Fibroblast of lung (primary cell): ENCODE data around the gene FLRT2. TPM values are rescaled to one million over a fixed set of nuclear protein-coding genes. Genes with fewer than 3 reads are reported as not detected.

ENCODE experiments used
- DNase-seq, 2 donors: peaks; one replicate each; pipeline versions ENCODE4 v3.0.0 to v3.0.0-alpha.2; 2010; ENCODE audit warnings: low read depth in 2 of 2
- H2AFZ ChIP-seq: 2 replicates; pipeline ENCODE4 v1.5.1; 2012; ENCODE audit warnings: low read length, control low read depth, inconsistent platforms
- H3K27ac ChIP-seq: 2 replicates; pipeline ENCODE4 v1.5.1; 2011; ENCODE audit warnings: low read length, control low read depth; ENCODE audit not compliant: insufficient read depth
- H3K27me3 ChIP-seq: 2 replicates; pipeline ENCODE4 v1.5.1; 2011; ENCODE audit warnings: mild to moderate bottlenecking, low read length; ENCODE audit not compliant: control insufficient read depth, insufficient read depth
- H3K36me3 ChIP-seq: 2 replicates; pipeline ENCODE4 v1.5.1; 2011; ENCODE audit warnings: low read length; ENCODE audit not compliant: control insufficient read depth, insufficient read depth
- H3K4me1 ChIP-seq: 2 replicates; pipeline ENCODE4 v1.5.1; 2011; ENCODE audit warnings: low read length; ENCODE audit not compliant: control insufficient read depth, insufficient read depth; ENCODE audit errors: extremely low read depth
- H3K4me2 ChIP-seq: 2 replicates; pipeline ENCODE4 v1.5.1; 2011; ENCODE audit warnings: low read length, control low read depth; ENCODE audit not compliant: insufficient read depth; ENCODE audit errors: extremely low read depth
- H3K4me3 ChIP-seq, 4 experiments: fragments of 200-600 bp in 1 of 4; sonication (generic) in 1 of 4; replicated peaks in 1 of 4; 2 replicates each; pipeline ENCODE4 v1.5.1; 2011 to 2016; ENCODE audit warnings: low read length in 4 of 4, low read depth in 3 of 4, mild to moderate bottlenecking in 3 of 4, control low read depth in 2 of 4, inconsistent platforms in 1 of 4, mixed read lengths in 1 of 4; ENCODE audit not compliant: insufficient read depth in 1 of 4; ENCODE audit errors: control extremely low read depth in 1 of 4
- H3K79me2 ChIP-seq: 2 replicates; pipeline ENCODE4 v1.5.1; 2012; ENCODE audit warnings: mild to moderate bottlenecking, low read length, inconsistent platforms; ENCODE audit not compliant: control insufficient read depth, insufficient read depth
- H3K9ac ChIP-seq: 2 replicates; pipeline ENCODE4 v1.5.1; 2011; ENCODE audit warnings: mild to moderate bottlenecking, low read length, control low read depth; ENCODE audit not compliant: insufficient read depth
- H3K9me3 ChIP-seq: 2 replicates; pipeline ENCODE4 v1.5.1; 2012; ENCODE audit warnings: low read depth, low read length; ENCODE audit not compliant: control insufficient read depth, insufficient read depth
- H4K20me1 ChIP-seq: 2 replicates; pipeline ENCODE4 v1.5.1; 2011; ENCODE audit warnings: low read length; ENCODE audit not compliant: control insufficient read depth, insufficient read depth; ENCODE audit errors: extremely low read depth
- EZH2 ChIP-seq: IDR thresholded peaks from 2 replicates; pipeline ENCODE4 v1.5.1; 2012; ENCODE audit warnings: low read length, control low read depth, mild to moderate bottlenecking; ENCODE audit errors: missing control alignments
- polyA plus RNA-seq, 2 donors: library from polyadenylated mRNA; depleted of rRNA in 1 of 2; stranded (reverse) in 1 of 2; unstranded in 1 of 2; fragments of >200 nt; gene quantifications; 2 replicates each; pipeline ENCODE4 v1.2.1, GENCODE V29; 2011 to 2012; ENCODE audit warnings: missing spikeins in 1 of 2
- total RNA-seq: library from RNA; depleted of rRNA; stranded (reverse); fragments of >200 nt; gene quantifications from 2 replicates; pipeline ENCODE4 v1.2.1, GENCODE V29; 2014
- TF ChIP-seq, protein P1 (sequence below), 2 donors: IDR thresholded peaks in 1 of 2; conservative IDR thresholded peaks in 1 of 2; 1 replicate in 1 of 2; 2 replicates in 1 of 2; pipeline ENCODE4 v1.5.1; 2011 to 2012; ENCODE audit warnings: low read length in 2 of 2, control low read depth in 1 of 2, inconsistent platforms in 1 of 2, low read depth in 1 of 2, mild to moderate bottlenecking in 1 of 2

FLRT2 gene
- total and polyA plus RNA-seq, 2 donors (not counting 1 experiment from before 2014, with no cell fraction given): 4.6 to 14.5 TPM

DNA sequence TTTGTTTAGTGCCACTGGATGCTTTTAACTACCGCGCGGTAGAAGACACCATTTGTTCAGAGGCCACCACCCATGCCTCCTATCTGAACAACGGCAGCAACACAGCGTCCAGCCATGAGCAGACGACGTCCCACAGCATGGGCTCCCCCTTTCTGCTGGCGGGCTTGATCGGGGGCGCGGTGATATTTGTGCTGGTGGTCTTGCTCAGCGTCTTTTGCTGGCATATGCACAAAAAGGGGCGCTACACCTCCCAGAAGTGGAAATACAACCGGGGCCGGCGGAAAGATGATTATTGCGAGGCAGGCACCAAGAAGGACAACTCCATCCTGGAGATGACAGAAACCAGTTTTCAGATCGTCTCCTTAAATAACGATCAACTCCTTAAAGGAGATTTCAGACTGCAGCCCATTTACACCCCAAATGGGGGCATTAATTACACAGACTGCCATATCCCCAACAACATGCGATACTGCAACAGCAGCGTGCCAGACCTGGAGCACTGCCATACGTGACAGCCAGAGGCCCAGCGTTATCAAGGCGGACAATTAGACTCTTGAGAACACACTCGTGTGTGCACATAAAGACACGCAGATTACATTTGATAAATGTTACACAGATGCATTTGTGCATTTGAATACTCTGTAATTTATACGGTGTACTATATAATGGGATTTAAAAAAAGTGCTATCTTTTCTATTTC, 93.2 kb downstream of the FLRT2 start:
- no peaks in the 10 kb centered on the region for H3K79me2 ChIP-seq
- TF ChIP-seq, protein P1, sequence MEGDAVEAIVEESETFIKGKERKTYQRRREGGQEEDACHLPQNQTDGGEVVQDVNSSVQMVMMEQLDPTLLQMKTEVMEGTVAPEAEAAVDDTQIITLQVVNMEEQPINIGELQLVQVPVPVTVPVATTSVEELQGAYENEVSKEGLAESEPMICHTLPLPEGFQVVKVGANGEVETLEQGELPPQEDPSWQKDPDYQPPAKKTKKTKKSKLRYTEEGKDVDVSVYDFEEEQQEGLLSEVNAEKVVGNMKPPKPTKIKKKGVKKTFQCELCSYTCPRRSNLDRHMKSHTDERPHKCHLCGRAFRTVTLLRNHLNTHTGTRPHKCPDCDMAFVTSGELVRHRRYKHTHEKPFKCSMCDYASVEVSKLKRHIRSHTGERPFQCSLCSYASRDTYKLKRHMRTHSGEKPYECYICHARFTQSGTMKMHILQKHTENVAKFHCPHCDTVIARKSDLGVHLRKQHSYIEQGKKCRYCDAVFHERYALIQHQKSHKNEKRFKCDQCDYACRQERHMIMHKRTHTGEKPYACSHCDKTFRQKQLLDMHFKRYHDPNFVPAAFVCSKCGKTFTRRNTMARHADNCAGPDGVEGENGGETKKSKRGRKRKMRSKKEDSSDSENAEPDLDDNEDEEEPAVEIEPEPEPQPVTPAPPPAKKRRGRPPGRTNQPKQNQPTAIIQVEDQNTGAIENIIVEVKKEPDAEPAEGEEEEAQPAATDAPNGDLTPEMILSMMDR (conservative IDR thresholded peaks at IDR 0.05 in 1 of 2, IDR thresholded peaks at IDR 0.05 in 1 of 2; ENCODE audit: low read depth in 1 of 2, low read length in 2 of 2): no peak
- TF ChIP-seq EZH2: no peak
- no peak for DNase-seq
- H3K27ac ChIP-seq: no peak overlapping the region
- H3K4me2 ChIP-seq: no peak overlapping the region
- no peaks in the 10 kb centered on the region for H4K20me1 ChIP-seq
- H3K4me3 ChIP-seq: no peak overlapping the region
- H3K4me1 ChIP-seq: no peaks in the 10 kb centered on the region
- H3K9ac ChIP-seq: no peak overlapping the region
- H2AFZ ChIP-seq: no peak overlapping the region
- H3K36me3 ChIP-seq: no peaks in the 10 kb centered on the region
- H3K9me3 ChIP-seq: no peaks in the 10 kb centered on the region
- H3K27me3 ChIP-seq: no peaks in the 10 kb centered on the region

DNA sequence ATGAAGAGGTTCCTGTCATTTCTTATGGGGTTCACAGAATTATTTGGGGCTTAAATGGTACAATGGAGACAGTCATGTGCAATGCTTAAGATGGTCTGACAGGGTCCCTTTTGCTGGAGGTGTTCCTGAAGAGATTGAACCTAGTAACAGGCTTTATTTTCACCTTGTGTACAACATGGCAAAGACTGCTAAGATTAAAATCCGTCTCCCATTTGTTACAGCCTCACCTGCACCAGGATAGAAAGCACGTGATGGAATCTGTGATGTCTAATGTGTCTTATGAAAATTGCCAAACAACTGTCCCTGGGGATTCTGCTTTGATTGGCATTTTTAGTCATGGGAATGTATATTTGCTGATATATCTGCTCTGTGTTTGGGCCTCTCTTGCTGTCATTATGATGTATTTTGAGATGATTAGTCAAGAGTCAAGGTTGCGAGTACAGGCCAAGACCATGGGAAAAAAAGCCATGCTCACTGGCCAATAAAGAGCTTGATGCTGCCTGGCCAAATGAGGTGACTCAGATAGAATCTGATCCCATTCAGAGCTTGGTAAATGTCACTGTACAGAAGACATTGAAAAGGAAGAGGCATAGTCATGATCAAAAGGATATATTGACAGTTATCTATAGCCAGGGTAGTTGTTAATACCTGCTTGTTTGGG, 96.1 kb downstream of the FLRT2 start:
- Histone ChIP-seq H3K4me3 (no peak overlapping the region), H3K36me3 (no peaks in the 10 kb centered on the region), H3K4me2 (no peak overlapping the region), H4K20me1 (no peaks in the 10 kb centered on the region), H3K27ac (no peak overlapping the region), H3K4me1 (no peaks in the 10 kb centered on the region), H3K9me3 (no peaks in the 10 kb centered on the region), H3K9ac (no peak overlapping the region), H2AFZ (no peak overlapping the region), H3K27me3 (no peaks in the 10 kb centered on the region), H3K79me2 (no peaks in the 10 kb centered on the region)
- no peak for TF ChIP-seq EZH2
- TF ChIP-seq, protein P1 (conservative IDR thresholded peaks at IDR 0.05 in 1 of 2, IDR thresholded peaks at IDR 0.05 in 1 of 2; ENCODE audit: low read depth in 1 of 2, low read length in 2 of 2): no peak
- peak; percentile 1 to 3 for DNase-seq

DNA sequence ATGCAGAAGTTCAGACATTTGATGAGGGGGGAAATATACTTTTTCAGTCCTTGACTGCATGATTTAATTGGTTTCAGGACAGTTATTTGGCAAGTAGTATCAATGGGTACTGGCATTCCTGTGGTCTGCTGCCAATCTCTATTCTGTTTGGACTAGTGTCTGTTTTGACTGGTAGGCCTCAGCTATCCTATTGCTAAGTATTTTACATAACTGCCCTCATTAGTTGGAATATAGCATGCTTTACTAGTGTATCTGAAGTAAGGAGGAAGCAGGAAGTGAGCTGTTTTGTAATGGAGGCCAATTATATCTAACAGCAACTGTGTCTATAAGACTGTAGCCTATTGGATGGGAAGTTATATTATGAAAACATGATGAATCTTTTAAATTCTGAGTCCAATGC, 104.3 kb downstream of the FLRT2 start:
- TF ChIP-seq EZH2: no peak
- TF ChIP-seq, protein P1 (conservative IDR thresholded peaks at IDR 0.05 in 1 of 2, IDR thresholded peaks at IDR 0.05 in 1 of 2; ENCODE audit: low read depth in 1 of 2, low read length in 2 of 2): no peak
- Histone ChIP-seq H3K4me3 (no peak overlapping the region), H3K4me1 (no peaks in the 10 kb centered on the region), H3K9me3 (no peaks in the 10 kb centered on the region), H3K4me2 (no peak overlapping the region), H4K20me1 (no peaks in the 10 kb centered on the region), H3K27ac (no peak overlapping the region), H3K9ac (no peak overlapping the region), H3K27me3 (no peaks in the 10 kb centered on the region), H2AFZ (peak overlapping the region; percentile 17), H3K36me3 (no peaks in the 10 kb centered on the region), H3K79me2 (no peaks in the 10 kb centered on the region)
- DNase-seq: peak in 1 of 2 donors; percentile 7
